Measurements from ENCODE around the gene GFOD2.

GRCh38 chr16:67660564-67661028 is 58.5 kb downstream of the GFOD2 start, which contains the start of gene PARD6A:
- no peak for TF ChIP-seq SPI1 (IDR thresholded peaks at IDR 0.05; ENCODE audit: low read depth, low read length)
- no peak; the same call in 1 of the 2 replicates for TF ChIP-seq POLR2A (IDR thresholded peaks at IDR 0.05; ENCODE audit: low read depth, low read length)
- no peak for TF ChIP-seq POLR2AphosphoS5 (IDR thresholded peaks at IDR 0.05; ENCODE audit: low read depth, low read length)
- TF ChIP-seq TAF1 (IDR thresholded peaks at IDR 0.05; ENCODE audit: low read depth, low read length), result no peak
- TF ChIP-seq POU2F2 (IDR thresholded peaks at IDR 0.05; ENCODE audit: low read depth, low read length), result no peak
- TF ChIP-seq PAX5 (IDR thresholded peaks at IDR 0.05; ENCODE audit: insufficient read depth, low read length, severe bottlenecking), result peak; percentile 33
